Muscle of back (tissue), 11 donors: ENCODE data around the gene FOXN3. TPM values are rescaled to one million over a fixed set of nuclear protein-coding genes. Genes with fewer than 3 reads are reported as not detected.
"Not testable (repeated sequence)": the region's sequence is repeated elsewhere in the genome, so short reads cannot be mapped to it uniquely, and the experiment has no call there.

Experiments used
- DNase-seq, 3 donors: peaks; one replicate each; pipeline versions ENCODE4 v3.0.0 to v3.0.0-alpha.2; 2013
- polyA plus RNA-seq, 10 donors: library from polyadenylated mRNA; unstranded; fragments of 120-200 nt; gene quantifications; one replicate each; pipeline ENCODE4 v1.2.1, GENCODE V29; 2013; ENCODE audit not compliant: insufficient read length in 10 of 10

FOXN3 gene
- polyA plus RNA-seq, 10 donors, result 58.4 to 84.8 (median 68.2) TPM

- peak in 1 of 3 donors; percentile 41 for DNase-seq
Observed at GRCh38 chr14:89308232-89308959, 108.6 kb downstream of the FOXN3 start.

- DNase-seq, result peak in 1 of 3 donors; percentile 45
Observed at GRCh38 chr14:89307409-89307808, 109.6 kb downstream of the FOXN3 start.

- peak; percentile 75 to 91 (median 82) for DNase-seq
Observed at GRCh38 chr14:89304972-89305703, 111.9 kb downstream of the FOXN3 start.

GRCh38 chr14:89304561-89304960 lies 112.5 kb downstream of the FOXN3 start:
- peak in 2 of 3 donors; percentile 43 to 73 for DNase-seq

GRCh38 chr14:89303456-89304435 lies 113.3 kb downstream of the FOXN3 start:
- peak; percentile 83 to 95 (median 89) for DNase-seq

GRCh38 chr14:89302396-89302950 lies 114.6 kb downstream of the FOXN3 start:
- no peak for DNase-seq

- DNase-seq, result no peak
Observed at GRCh38 chr14:89299587-89299986, 117.4 kb downstream of the FOXN3 start.

GRCh38 chr14:89298056-89298834 lies 118.8 kb downstream of the FOXN3 start:
- DNase-seq, result no peak

- no peak for DNase-seq
Observed at GRCh38 chr14:89296281-89296745, 120.7 kb downstream of the FOXN3 start.

GRCh38 chr14:89294872-89295271 lies 122.2 kb downstream of the FOXN3 start:
- DNase-seq, result no peak

- not testable (repeated sequence) for DNase-seq
Observed at GRCh38 chr14:89294469-89294868, 122.6 kb downstream of the FOXN3 start.

- DNase-seq, result no peak
Observed at GRCh38 chr14:89294060-89294459, 123.0 kb downstream of the FOXN3 start.

GRCh38 chr14:89293314-89293916 lies 123.6 kb downstream of the FOXN3 start:
- DNase-seq, result no peak

- no peak for DNase-seq
Observed at GRCh38 chr14:89292579-89293313, 124.3 kb downstream of the FOXN3 start.

GRCh38 chr14:89291351-89291940 lies 125.6 kb downstream of the FOXN3 start:
- DNase-seq, result no peak

- no peak for DNase-seq
Observed at GRCh38 chr14:89290813-89291212, 126.2 kb downstream of the FOXN3 start.

GRCh38 chr14:89289477-89289876 lies 127.6 kb downstream of the FOXN3 start:
- no peak for DNase-seq

GRCh38 chr14:89288114-89288513 lies 128.9 kb downstream of the FOXN3 start:
- no peak for DNase-seq
